Measurements from ENCODE around the gene PRR22.

PRR22 gene

DNA sequence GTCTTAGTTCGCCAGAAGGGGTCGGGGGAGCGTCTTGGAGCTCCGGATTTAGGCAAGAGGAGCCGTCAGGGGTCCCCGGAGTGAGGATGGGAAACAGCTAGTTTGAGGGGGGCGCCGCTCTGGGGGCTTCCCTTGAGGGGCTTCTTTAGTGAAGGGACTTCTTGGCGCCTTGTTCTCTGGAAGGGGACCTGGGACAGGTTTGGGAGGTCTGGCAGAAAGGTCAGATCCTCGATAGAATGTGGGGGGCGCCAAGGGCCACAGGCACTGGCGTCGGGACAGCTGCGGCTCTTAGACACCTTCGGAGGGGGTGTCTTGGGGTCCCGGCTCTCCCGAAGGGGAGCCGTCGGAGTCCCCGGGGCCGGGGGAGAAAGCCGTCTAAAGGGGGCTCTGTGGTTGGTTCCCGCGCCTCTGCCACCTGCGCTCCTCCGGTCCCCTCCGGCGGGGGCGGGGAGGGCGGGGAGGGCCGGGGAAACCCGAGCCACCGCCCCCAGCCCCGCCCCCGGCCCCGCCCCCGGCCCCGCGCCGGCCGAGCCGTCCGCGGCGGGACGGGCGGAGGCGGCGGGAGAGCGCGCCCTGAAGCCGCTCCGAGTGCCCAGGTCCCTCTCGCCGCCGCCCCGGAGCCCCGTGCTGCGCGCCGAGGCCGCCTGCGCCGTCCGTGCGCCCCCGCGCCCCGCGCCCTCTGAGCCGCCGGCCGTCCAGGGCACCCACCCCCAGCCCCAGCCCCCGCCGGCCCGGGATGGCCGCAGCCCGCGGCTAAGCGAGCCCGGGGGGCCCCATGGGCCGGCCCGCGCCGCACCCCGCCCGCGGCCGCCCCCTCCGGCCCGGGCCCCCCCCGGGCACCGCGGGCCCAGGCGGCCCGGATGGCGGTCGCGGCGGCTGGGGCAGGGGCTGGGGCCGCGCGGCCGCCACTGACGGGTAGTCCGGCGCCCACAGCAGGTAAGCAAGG lies 20.2 kb upstream of the PRR22 start, which contains the start of gene NRTN:
Gene NRTN, plus strand, starts transcription at position 552 of the 946 bp plus-strand sequence. CDS start 19,099 bp downstream, outside the sequence.
- Histone ChIP-seq H2BK120ac (ENCODE audit: low read depth, low read length) (no peak within 1 kb of the TSS), H3K27ac (ENCODE audit: low read depth, low read length) (no peak within 1 kb of the TSS), H3K23ac (ENCODE audit: low read length) (no peak within 1 kb of the TSS), H2BK5ac (ENCODE audit: low read length) (no peak within 1 kb of the TSS), H3K4me3 (ENCODE audit: low read length) (no peak within 1 kb of the TSS), H3K4me2 (ENCODE audit: low read length) (peak within 1 kb of the TSS; percentile 52), H3K9ac (ENCODE audit: low read length) (peak within 1 kb of the TSS; percentile 48), H3K4me1 (ENCODE audit: control insufficient read depth, low read depth, low read length) (peaks cover 2% of the 10 kb centered on the region), H3K27me3 (ENCODE audit: insufficient read depth, low read length, poor library complexity) (no peaks in the 10 kb centered on the region), H4K5ac (ENCODE audit: low read length) (no peak within 1 kb of the TSS), H2AK5ac (ENCODE audit: low read length) (no peak within 1 kb of the TSS), H3K4ac (ENCODE audit: low read depth, low read length) (no peak within 1 kb of the TSS), H3K36me3 (ENCODE audit: control insufficient read depth, insufficient read depth, low read length) (no peaks in the 10 kb centered on the region), H2BK15ac (replicated peaks; ENCODE audit: low read depth) (no peak within 1 kb of the TSS), H3K56ac (ENCODE audit: low read length) (peak within 1 kb of the TSS; percentile 56), H4K8ac (ENCODE audit: low read depth, low read length) (no peak within 1 kb of the TSS), H3K18ac (ENCODE audit: low read length) (no peak within 1 kb of the TSS), H3K79me1 (ENCODE audit: low read length) (no peaks in the 10 kb centered on the region), H3K79me2 (ENCODE audit: control insufficient read depth, insufficient read depth, low read length) (no peaks in the 10 kb centered on the region)
- peak; percentile 53 for DNase-seq
- no CpG with 5 or more reads among the region's 107 CpGs for WGBS (ENCODE audit: extremely low coverage, insufficient coverage, low lambda C conversion rate)

GRCh38 chr19:5803752-5804515 lies 19.4 kb upstream of the PRR22 start:
- H3K4me3 ChIP-seq (ENCODE audit: low read length) = no peak overlapping the region
- H3K79me2 ChIP-seq (ENCODE audit: control insufficient read depth, insufficient read depth, low read length) = no peaks in the 10 kb centered on the region
- peak overlapping the region; percentile 87 for H4K5ac ChIP-seq (ENCODE audit: low read length)
- H2BK120ac ChIP-seq (ENCODE audit: low read depth, low read length) = no peak overlapping the region
- H3K4me1 ChIP-seq (ENCODE audit: control insufficient read depth, low read depth, low read length) = peaks cover 2% of the 10 kb centered on the region
- peak overlapping the region; percentile 69 for H3K9ac ChIP-seq (ENCODE audit: low read length)
- DNase-seq = peak; percentile 95
- no CpG with 5 or more reads among the region's 54 CpGs for WGBS (ENCODE audit: extremely low coverage, insufficient coverage, low lambda C conversion rate)
- no peak overlapping the region for H3K18ac ChIP-seq (ENCODE audit: low read length)
- H3K27ac ChIP-seq (ENCODE audit: low read depth, low read length) = no peak overlapping the region
- H3K23ac ChIP-seq (ENCODE audit: low read length) = no peak overlapping the region
- H4K8ac ChIP-seq (ENCODE audit: low read depth, low read length) = no peak overlapping the region
- no peak overlapping the region for H2BK5ac ChIP-seq (ENCODE audit: low read length)
- peak overlapping the region; percentile 89 for H3K56ac ChIP-seq (ENCODE audit: low read length)
- peak overlapping the region; percentile 80 for H3K4me2 ChIP-seq (ENCODE audit: low read length)
- H2AK5ac ChIP-seq (ENCODE audit: low read length) = peak overlapping the region; percentile 58
- no peaks in the 10 kb centered on the region for H3K79me1 ChIP-seq (ENCODE audit: low read length)
- no peak overlapping the region for H2BK15ac ChIP-seq (replicated peaks; ENCODE audit: low read depth)
- H3K36me3 ChIP-seq (ENCODE audit: control insufficient read depth, insufficient read depth, low read length) = no peaks in the 10 kb centered on the region
- H3K27me3 ChIP-seq (ENCODE audit: insufficient read depth, low read length, poor library complexity) = no peaks in the 10 kb centered on the region
- no peak overlapping the region for H3K4ac ChIP-seq (ENCODE audit: low read depth, low read length)

- Histone ChIP-seq H4K8ac (ENCODE audit: low read depth, low read length) (no peak overlapping the region), H3K4ac (ENCODE audit: low read depth, low read length) (no peak overlapping the region), H3K79me2 (ENCODE audit: control insufficient read depth, insufficient read depth, low read length) (no peaks in the 10 kb centered on the region), H3K27ac (ENCODE audit: low read depth, low read length) (no peak overlapping the region), H2BK5ac (ENCODE audit: low read length) (no peak overlapping the region), H4K5ac (ENCODE audit: low read length) (no peak overlapping the region), H3K4me1 (ENCODE audit: control insufficient read depth, low read depth, low read length) (peaks cover 2% of the 10 kb centered on the region), H3K36me3 (ENCODE audit: control insufficient read depth, insufficient read depth, low read length) (no peaks in the 10 kb centered on the region), H3K79me1 (ENCODE audit: low read length) (no peaks in the 10 kb centered on the region), H3K56ac (ENCODE audit: low read length) (peak overlapping the region; percentile 89), H3K23ac (ENCODE audit: low read length) (no peak overlapping the region), H2BK120ac (ENCODE audit: low read depth, low read length) (no peak overlapping the region), H3K9ac (ENCODE audit: low read length) (peak overlapping the region; percentile 69), H3K18ac (ENCODE audit: low read length) (no peak overlapping the region), H3K4me2 (ENCODE audit: low read length) (peak overlapping the region; percentile 80), H2BK15ac (replicated peaks; ENCODE audit: low read depth) (no peak overlapping the region), H2AK5ac (ENCODE audit: low read length) (peak overlapping the region; percentile 58), H3K4me3 (ENCODE audit: low read length) (no peak overlapping the region), H3K27me3 (ENCODE audit: insufficient read depth, low read length, poor library complexity) (no peaks in the 10 kb centered on the region)
- WGBS (ENCODE audit: extremely low coverage, insufficient coverage, low lambda C conversion rate) = no CpG with 5 or more reads among the region's 8 CpGs
- DNase-seq = no peak
These were observed 18.9 kb upstream of the PRR22 start for GRCh38 chr19:5803441-5803751.

GRCh38 chr19:5801796-5802619 lies 17.5 kb upstream of the PRR22 start:
- H3K9ac ChIP-seq (ENCODE audit: low read length) = no peak overlapping the region
- H3K27me3 ChIP-seq (ENCODE audit: insufficient read depth, low read length, poor library complexity) = no peaks in the 10 kb centered on the region
- no peak overlapping the region for H3K4me2 ChIP-seq (ENCODE audit: low read length)
- no peaks in the 10 kb centered on the region for H3K36me3 ChIP-seq (ENCODE audit: control insufficient read depth, insufficient read depth, low read length)
- peaks cover 2% of the 10 kb centered on the region for H3K4me1 ChIP-seq (ENCODE audit: control insufficient read depth, low read depth, low read length)
- no peak overlapping the region for H3K23ac ChIP-seq (ENCODE audit: low read length)
- no peak overlapping the region for H2BK15ac ChIP-seq (replicated peaks; ENCODE audit: low read depth)
- no peak overlapping the region for H3K18ac ChIP-seq (ENCODE audit: low read length)
- no peak overlapping the region for H3K27ac ChIP-seq (ENCODE audit: low read depth, low read length)
- no CpG with 5 or more reads among the region's 33 CpGs for WGBS (ENCODE audit: extremely low coverage, insufficient coverage, low lambda C conversion rate)
- peak; percentile 88 for DNase-seq
- no peak overlapping the region for H4K5ac ChIP-seq (ENCODE audit: low read length)
- H3K4me3 ChIP-seq (ENCODE audit: low read length) = no peak overlapping the region
- no peaks in the 10 kb centered on the region for H3K79me1 ChIP-seq (ENCODE audit: low read length)
- H2BK5ac ChIP-seq (ENCODE audit: low read length) = no peak overlapping the region
- H3K79me2 ChIP-seq (ENCODE audit: control insufficient read depth, insufficient read depth, low read length) = no peaks in the 10 kb centered on the region
- H4K8ac ChIP-seq (ENCODE audit: low read depth, low read length) = no peak overlapping the region
- H3K4ac ChIP-seq (ENCODE audit: low read depth, low read length) = no peak overlapping the region
- H2BK120ac ChIP-seq (ENCODE audit: low read depth, low read length) = no peak overlapping the region
- H3K56ac ChIP-seq (ENCODE audit: low read length) = no peak overlapping the region
- no peak overlapping the region for H2AK5ac ChIP-seq (ENCODE audit: low read length)

DNA sequence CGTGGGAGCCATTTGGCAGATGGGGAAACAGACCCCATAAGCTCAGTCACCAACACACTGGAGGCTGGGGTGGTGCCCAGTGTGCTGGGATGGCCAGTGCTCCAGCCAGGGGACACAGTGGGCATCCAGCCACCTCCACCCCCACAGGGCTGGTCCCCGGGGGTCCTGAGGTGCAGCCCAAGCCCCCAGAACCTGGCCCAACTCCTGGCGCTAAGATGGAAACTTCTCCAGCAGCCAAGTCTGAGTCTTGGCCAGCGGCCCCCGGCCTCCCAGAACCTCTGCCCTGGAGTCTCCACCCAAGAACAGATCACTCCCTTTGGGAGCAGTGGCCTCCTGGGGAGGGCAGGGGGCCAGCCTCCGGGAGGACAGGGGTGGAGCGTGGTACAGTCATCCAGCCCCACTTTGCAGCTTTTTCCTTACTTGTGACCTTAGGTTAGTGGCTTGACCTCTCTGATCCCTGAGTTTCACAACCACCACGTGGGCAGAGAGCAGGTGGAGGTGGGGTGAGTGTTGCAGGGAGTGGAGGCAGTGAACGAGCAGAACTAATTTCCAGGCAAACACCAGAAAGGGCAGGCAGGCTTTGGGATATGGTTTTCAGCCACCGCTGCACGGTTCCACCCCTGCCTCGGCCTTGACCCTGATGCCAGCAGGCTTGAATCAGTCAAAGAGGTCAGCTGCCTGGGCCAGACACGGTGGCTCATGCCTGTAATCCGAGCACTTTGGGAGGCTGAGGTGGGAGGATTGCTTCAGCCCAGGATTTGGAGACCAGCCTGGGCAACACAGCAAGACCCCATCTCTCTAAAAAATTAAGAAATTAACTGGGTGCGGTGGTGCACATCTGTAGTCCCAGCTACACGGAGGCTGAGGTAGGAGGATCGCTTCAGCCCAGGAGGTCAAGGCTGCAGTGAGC lies 16.1 kb upstream of the PRR22 start:
- no peak overlapping the region for H3K4me3 ChIP-seq (ENCODE audit: low read length)
- no peak overlapping the region for H4K8ac ChIP-seq (ENCODE audit: low read depth, low read length)
- no peak overlapping the region for H3K4ac ChIP-seq (ENCODE audit: low read depth, low read length)
- H2BK5ac ChIP-seq (ENCODE audit: low read length) = no peak overlapping the region
- H3K27me3 ChIP-seq (ENCODE audit: insufficient read depth, low read length, poor library complexity) = no peaks in the 10 kb centered on the region
- no peak overlapping the region for H4K5ac ChIP-seq (ENCODE audit: low read length)
- no peak overlapping the region for H3K18ac ChIP-seq (ENCODE audit: low read length)
- no peak overlapping the region for H3K27ac ChIP-seq (ENCODE audit: low read depth, low read length)
- DNase-seq = no peak
- WGBS (ENCODE audit: extremely low coverage, insufficient coverage, low lambda C conversion rate) = no CpG with 5 or more reads among the region's 17 CpGs
- H3K36me3 ChIP-seq (ENCODE audit: control insufficient read depth, insufficient read depth, low read length) = no peaks in the 10 kb centered on the region
- no peak overlapping the region for H3K9ac ChIP-seq (ENCODE audit: low read length)
- no peak overlapping the region for H3K23ac ChIP-seq (ENCODE audit: low read length)
- H2BK120ac ChIP-seq (ENCODE audit: low read depth, low read length) = no peak overlapping the region
- no peak overlapping the region for H3K4me2 ChIP-seq (ENCODE audit: low read length)
- no peaks in the 10 kb centered on the region for H3K79me2 ChIP-seq (ENCODE audit: control insufficient read depth, insufficient read depth, low read length)
- no peak overlapping the region for H2AK5ac ChIP-seq (ENCODE audit: low read length)
- no peak overlapping the region for H3K56ac ChIP-seq (ENCODE audit: low read length)
- no peaks in the 10 kb centered on the region for H3K79me1 ChIP-seq (ENCODE audit: low read length)
- no peak overlapping the region for H2BK15ac ChIP-seq (replicated peaks; ENCODE audit: low read depth)
- peaks cover 2% of the 10 kb centered on the region for H3K4me1 ChIP-seq (ENCODE audit: control insufficient read depth, low read depth, low read length)
